ENCODE measurements around the gene PTGER2.

GRCh38 chr14:52329678-52330369 lies 15.7 kb downstream of the PTGER2 start:
- TF ChIP-seq CTCF (IDR thresholded peaks at IDR 0.05) = no peak
- no peak for TF ChIP-seq SIN3A (IDR thresholded peaks at IDR 0.05; ENCODE audit: borderline replicate concordance, insufficient read depth, low read depth, low read length)
- TF ChIP-seq POLR2AphosphoS5 (IDR thresholded peaks at IDR 0.05; ENCODE audit: low read depth, low read length) = no peak
